HUES6 (cell line): ENCODE results near the gene PDE4B.

Source experiments
- H3K27ac ChIP-seq: 2 replicates; pipeline ENCODE4 v1.7.0; 2013; ENCODE audit warnings: low read depth, mild to moderate bottlenecking, low read length, inconsistent platforms
- H3K27me3 ChIP-seq: 2 replicates; pipeline ENCODE4 v1.6.1; 2013; ENCODE audit warnings: low read length; ENCODE audit not compliant: control insufficient read depth, insufficient read depth
- H3K36me3 ChIP-seq: 2 replicates; pipeline ENCODE4 v1.6.1; 2013; ENCODE audit warnings: low read length; ENCODE audit not compliant: control insufficient read depth, insufficient read depth
- H3K4me1 ChIP-seq: 2 replicates; pipeline ENCODE4 v1.6.1; 2013; ENCODE audit warnings: low read length; ENCODE audit not compliant: control insufficient read depth, insufficient read depth
- H3K4me3 ChIP-seq: 2 replicates; pipeline ENCODE4 v1.5.1; 2013; ENCODE audit warnings: low read depth, low read length
- H3K9ac ChIP-seq: one replicate; pipeline ENCODE4 v1.6.1; 2013; ENCODE audit warnings: mild to moderate bottlenecking, low read length
- H3K9me3 ChIP-seq: 2 replicates; pipeline ENCODE4 v1.6.1; 2013; ENCODE audit warnings: low read depth, low read length; ENCODE audit not compliant: control insufficient read depth, insufficient read depth

The PDE4B gene

DNA sequence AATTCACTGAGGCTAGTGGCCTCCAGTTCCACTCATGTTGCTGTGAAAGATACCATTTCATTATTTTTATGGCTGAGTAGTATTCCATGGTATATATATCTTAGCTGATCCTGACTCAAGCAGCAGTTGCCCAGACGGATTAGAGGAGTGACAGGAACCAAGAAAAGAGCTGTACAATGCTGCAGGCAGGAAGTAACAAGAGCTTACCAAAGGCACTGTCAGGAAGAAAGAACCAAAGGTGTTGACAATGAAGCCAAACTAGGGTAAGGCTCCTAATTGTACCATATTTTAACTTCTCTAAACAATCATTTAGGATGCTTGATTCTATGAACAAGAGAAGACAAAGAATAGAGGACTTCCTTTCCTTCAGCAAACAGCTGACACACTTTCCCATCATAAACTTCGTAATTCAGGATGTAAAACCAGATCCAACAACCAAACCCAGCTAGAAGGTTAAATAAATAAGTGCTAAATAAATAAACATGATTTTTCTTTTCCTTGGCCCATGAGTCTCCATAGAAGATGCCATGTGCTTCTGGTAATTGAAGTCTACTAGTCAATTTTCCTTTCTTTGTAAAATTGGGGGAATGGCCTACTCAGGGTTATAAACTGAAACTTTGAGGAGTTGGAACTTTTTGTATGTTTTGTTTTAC, 493.0 kb downstream of the PDE4B start:
- Histone ChIP-seq H3K36me3 (no peaks in the 10 kb centered on the region), H3K27ac (no peak overlapping the region), H3K4me1 (no peaks in the 10 kb centered on the region), H3K9me3 (no peaks in the 10 kb centered on the region), H3K4me3 (no peak overlapping the region), H3K27me3 (no peaks in the 10 kb centered on the region), H3K9ac (no peak overlapping the region)

DNA sequence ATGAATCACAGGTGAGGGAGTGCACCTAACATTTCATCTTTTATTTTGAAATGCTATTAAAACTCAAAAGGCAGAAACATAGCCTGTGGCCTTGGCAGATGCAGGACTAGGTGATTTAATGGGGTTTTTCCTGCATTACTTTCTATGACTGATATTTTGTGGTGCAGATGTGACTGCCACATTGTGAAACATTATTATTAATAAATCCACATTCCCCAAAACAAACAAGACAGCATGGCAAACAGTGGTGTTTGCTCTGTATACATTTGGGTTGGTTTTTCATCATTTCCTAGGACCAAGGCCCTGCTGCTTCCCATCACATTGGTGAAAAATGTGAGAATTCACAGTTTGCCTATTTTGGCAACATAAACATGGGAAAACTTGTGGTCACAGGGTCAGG, 493.6 kb downstream of the PDE4B start:
- H3K4me3 ChIP-seq, result no peak overlapping the region
- H3K36me3 ChIP-seq, result no peaks in the 10 kb centered on the region
- H3K27ac ChIP-seq, result no peak overlapping the region
- no peaks in the 10 kb centered on the region for H3K9me3 ChIP-seq
- no peaks in the 10 kb centered on the region for H3K4me1 ChIP-seq
- no peaks in the 10 kb centered on the region for H3K27me3 ChIP-seq
- H3K9ac ChIP-seq, result no peak overlapping the region

DNA sequence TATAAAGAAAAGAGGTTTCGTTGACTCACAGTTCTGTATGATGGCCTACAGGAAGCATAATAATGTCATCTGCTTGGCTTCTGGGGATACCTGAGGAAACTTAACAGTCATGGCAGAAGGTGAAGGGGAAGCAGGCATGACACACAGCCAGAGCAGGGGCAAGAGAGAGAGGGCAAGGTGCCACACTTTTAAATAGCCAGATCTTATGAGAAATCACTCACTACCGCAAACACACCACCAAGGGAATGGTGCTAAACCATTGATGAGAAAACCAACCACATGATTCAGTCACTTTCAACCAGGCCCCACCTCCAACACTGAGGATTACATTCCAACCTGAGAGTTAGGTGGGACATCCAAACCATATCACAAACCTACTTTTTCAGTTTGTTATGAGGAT, 495.4 kb downstream of the PDE4B start:
- Histone ChIP-seq H3K4me1 (no peaks in the 10 kb centered on the region), H3K9me3 (no peaks in the 10 kb centered on the region), H3K27me3 (no peaks in the 10 kb centered on the region), H3K4me3 (no peak overlapping the region), H3K36me3 (no peaks in the 10 kb centered on the region), H3K27ac (no peak overlapping the region), H3K9ac (no peak overlapping the region)

DNA sequence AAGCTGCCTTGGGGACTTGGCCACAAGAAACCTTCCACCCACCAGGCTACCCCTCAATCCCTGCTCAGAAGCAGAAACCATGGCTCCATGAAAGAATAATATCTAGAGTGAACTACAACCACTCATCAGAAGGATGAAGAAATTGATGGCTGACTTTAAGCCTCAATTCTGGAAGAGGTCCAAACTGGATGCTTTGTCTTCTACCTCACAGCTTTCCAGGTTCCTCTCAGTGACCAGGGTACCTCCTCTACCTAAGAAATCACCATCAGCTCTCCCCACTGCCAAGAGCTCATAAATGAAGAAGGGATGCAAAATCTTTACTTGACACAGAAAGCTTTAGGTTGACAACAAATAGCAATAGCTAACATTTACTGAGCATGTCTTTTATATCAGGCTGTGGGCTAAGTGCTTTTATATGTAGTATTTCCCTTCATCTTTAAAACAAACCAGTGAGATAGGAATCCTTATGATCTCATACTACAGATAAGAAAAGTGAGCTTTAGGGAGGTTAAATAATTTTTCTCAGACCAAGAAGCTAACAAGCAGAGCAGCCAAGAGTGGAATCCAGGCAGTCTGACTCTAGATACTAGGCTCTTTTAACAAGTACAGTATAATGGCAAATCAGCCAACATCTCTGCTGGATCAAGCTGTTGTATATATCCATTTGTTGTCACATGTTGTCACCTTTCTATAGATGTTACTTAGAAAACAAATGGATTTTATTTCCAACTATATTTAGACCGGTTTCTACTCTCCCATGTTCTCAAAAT, 498.3 kb downstream of the PDE4B start:
- H3K27me3 ChIP-seq, result no peaks in the 10 kb centered on the region
- H3K9me3 ChIP-seq, result no peaks in the 10 kb centered on the region
- no peak overlapping the region for H3K4me3 ChIP-seq
- no peaks in the 10 kb centered on the region for H3K36me3 ChIP-seq
- no peak overlapping the region for H3K9ac ChIP-seq
- H3K4me1 ChIP-seq, result no peaks in the 10 kb centered on the region
- H3K27ac ChIP-seq, result no peak overlapping the region

GRCh38 chr1:66291531-66291864, 498.8 kb downstream of the PDE4B start:
- no peak overlapping the region for H3K9ac ChIP-seq
- no peak overlapping the region for H3K4me3 ChIP-seq
- H3K9me3 ChIP-seq, result no peaks in the 10 kb centered on the region
- H3K27ac ChIP-seq, result no peak overlapping the region
- no peaks in the 10 kb centered on the region for H3K4me1 ChIP-seq
- H3K27me3 ChIP-seq, result no peaks in the 10 kb centered on the region
- H3K36me3 ChIP-seq, result no peaks in the 10 kb centered on the region

GRCh38 chr1:66292305-66292704, 499.6 kb downstream of the PDE4B start:
- H3K4me1 ChIP-seq, result no peaks in the 10 kb centered on the region
- H3K27me3 ChIP-seq, result no peaks in the 10 kb centered on the region
- H3K27ac ChIP-seq, result no peak overlapping the region

DNA sequence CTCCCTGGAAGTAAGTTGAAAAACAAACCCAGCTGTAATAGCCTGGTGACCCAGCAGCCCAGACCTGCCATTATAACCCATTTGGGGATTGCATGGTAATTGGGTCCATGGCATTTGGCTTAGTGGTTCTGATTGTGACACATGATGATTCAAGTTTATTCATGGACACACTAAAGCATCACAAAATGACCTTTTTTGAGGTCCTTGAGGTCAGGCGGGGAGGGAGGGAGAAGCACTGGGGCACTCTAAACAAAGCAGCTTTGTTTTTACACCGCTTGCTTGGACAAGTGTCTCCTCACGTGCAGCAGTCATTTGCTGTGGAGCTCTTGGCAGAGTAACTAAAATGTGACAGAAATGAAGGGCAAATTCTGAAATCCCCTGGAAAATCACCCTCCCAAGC, 500.2 kb downstream of the PDE4B start:
- no peaks in the 10 kb centered on the region for H3K36me3 ChIP-seq
- no peak overlapping the region for H3K9ac ChIP-seq
- H3K4me3 ChIP-seq, result no peak overlapping the region
- H3K4me1 ChIP-seq, result no peaks in the 10 kb centered on the region
- H3K27me3 ChIP-seq, result no peaks in the 10 kb centered on the region
- H3K27ac ChIP-seq, result no peak overlapping the region
- no peaks in the 10 kb centered on the region for H3K9me3 ChIP-seq

More at GRCh38 chr1:66292305-66292704, 499.6 kb downstream of the PDE4B start:
- H3K36me3 ChIP-seq, result no peaks in the 10 kb centered on the region
- no peak overlapping the region for H3K9ac ChIP-seq
- H3K4me3 ChIP-seq, result no peak overlapping the region
- H3K9me3 ChIP-seq, result no peaks in the 10 kb centered on the region

- H3K27me3 ChIP-seq, result no peaks in the 10 kb centered on the region
- no peaks in the 10 kb centered on the region for H3K9me3 ChIP-seq
- H3K27ac ChIP-seq, result no peak overlapping the region
- no peaks in the 10 kb centered on the region for H3K4me1 ChIP-seq
- H3K36me3 ChIP-seq, result no peaks in the 10 kb centered on the region
- no peak overlapping the region for H3K4me3 ChIP-seq
- no peak overlapping the region for H3K9ac ChIP-seq
These were observed 502.1 kb downstream of the PDE4B start for GRCh38 chr1:66294707-66295370.

GRCh38 chr1:66295803-66296202, 503.1 kb downstream of the PDE4B start:
- Histone ChIP-seq H3K27ac (no peak overlapping the region), H3K4me1 (no peaks in the 10 kb centered on the region), H3K9ac (no peak overlapping the region), H3K4me3 (no peak overlapping the region), H3K9me3 (no peaks in the 10 kb centered on the region), H3K27me3 (no peaks in the 10 kb centered on the region), H3K36me3 (no peaks in the 10 kb centered on the region)

DNA sequence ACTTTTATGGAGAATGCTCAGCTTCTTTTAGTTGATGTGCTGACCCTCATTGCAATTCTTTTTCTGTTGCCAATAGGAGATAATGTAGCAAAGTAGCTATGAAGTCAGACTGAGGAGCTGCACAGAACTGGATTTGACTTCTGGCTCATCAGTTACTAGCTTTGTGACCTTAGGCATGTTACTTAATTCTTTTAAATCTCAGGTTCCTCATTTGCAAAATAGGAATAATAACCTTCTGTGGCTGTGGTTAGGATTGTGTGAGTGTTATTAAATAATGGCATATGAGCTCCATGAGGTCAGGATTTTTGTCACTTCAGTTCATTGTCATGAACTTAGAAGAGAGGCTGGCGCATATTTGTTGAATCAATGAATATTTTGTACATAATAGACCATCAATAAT, 503.7 kb downstream of the PDE4B start:
- H3K27ac ChIP-seq, result no peak overlapping the region
- no peak overlapping the region for H3K9ac ChIP-seq
- H3K36me3 ChIP-seq, result no peaks in the 10 kb centered on the region

DNA sequence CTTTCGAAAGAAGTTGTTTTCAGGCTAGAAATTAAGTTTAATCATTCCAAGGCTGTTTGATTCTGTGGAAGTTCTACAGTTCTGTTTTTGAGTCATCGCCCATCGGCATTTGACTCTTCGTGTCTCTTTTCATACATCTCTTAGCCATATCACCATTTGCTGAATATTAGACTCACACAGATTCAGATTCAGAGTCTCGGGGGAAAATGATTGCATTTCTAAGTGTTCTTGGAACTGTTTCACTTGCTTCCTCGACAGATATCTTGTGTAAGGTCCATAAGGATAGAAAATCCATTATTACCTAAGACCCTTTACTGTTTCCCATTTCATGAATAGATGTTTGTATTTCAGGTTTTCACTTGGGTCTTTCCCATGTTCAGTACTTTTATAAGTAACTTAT, 504.3 kb downstream of the PDE4B start:
- Histone ChIP-seq H3K27ac (no peak overlapping the region), H3K9me3 (no peaks in the 10 kb centered on the region), H3K9ac (no peak overlapping the region)

More for the DNA sequence above, 503.7 kb downstream of the PDE4B start:
- Histone ChIP-seq H3K4me3 (no peak overlapping the region), H3K9me3 (no peaks in the 10 kb centered on the region), H3K4me1 (no peaks in the 10 kb centered on the region), H3K27me3 (no peaks in the 10 kb centered on the region)

More for the DNA sequence above, 504.3 kb downstream of the PDE4B start:
- no peaks in the 10 kb centered on the region for H3K4me1 ChIP-seq
- no peaks in the 10 kb centered on the region for H3K27me3 ChIP-seq
- no peaks in the 10 kb centered on the region for H3K36me3 ChIP-seq
- H3K4me3 ChIP-seq, result no peak overlapping the region
